DND-41 (cell line): ENCODE data around the gene FRMPD4.

Source experiments
- ATAC-seq: fragments of 200-7000 bp; cut with Tn5 transposase; 3 replicates; pipeline ENCODE4 v1.9.1; 2021; ENCODE audit warnings: low read depth; ENCODE audit not compliant: insufficient read depth
- DNase-seq: peaks from one replicate; pipeline ENCODE4 v3.0.0-alpha.2; 2020
- H2AFZ ChIP-seq: 2 replicates; pipeline ENCODE4 v1.6.0; 2012; ENCODE audit warnings: low read depth, low read length
- H3K27ac ChIP-seq: 2 replicates; pipeline ENCODE4 v1.5.1; 2012; ENCODE audit warnings: low read length, inconsistent platforms
- H3K27me3 ChIP-seq: fragments of 200-600 bp; sonication (generic); 2 replicates; pipeline ENCODE4 v1.6.0; 2012; ENCODE audit warnings: low read length, mild to moderate bottlenecking, inconsistent platforms; ENCODE audit not compliant: insufficient read depth, poor library complexity
- H3K36me3 ChIP-seq: 2 replicates; pipeline ENCODE4 v1.5.1; 2012; ENCODE audit warnings: low read length, inconsistent platforms; ENCODE audit not compliant: insufficient read depth
- H3K4me1 ChIP-seq: 2 replicates; pipeline ENCODE4 v1.5.1; 2012; ENCODE audit warnings: mild to moderate bottlenecking, low read length; ENCODE audit not compliant: insufficient read depth
- H3K4me2 ChIP-seq: 2 replicates; pipeline ENCODE4 v1.6.0; 2012; ENCODE audit warnings: mild to moderate bottlenecking, moderate library complexity, low read length, inconsistent platforms; ENCODE audit not compliant: insufficient read depth
- H3K4me3 ChIP-seq, 2 experiments: fragments of 200-600 bp in 1 of 2; shearing (Covaris generic) in 1 of 2; 2 replicates each; pipeline ENCODE4 v1.5.1; 2012 to 2016; ENCODE audit warnings: inconsistent platforms in 2 of 2, low read length in 2 of 2, mild to moderate bottlenecking in 2 of 2, low read depth in 1 of 2, moderate library complexity in 1 of 2
- H3K79me2 ChIP-seq: 2 replicates; pipeline ENCODE4 v1.6.0; 2012; ENCODE audit warnings: low read length, inconsistent platforms; ENCODE audit not compliant: insufficient read depth
- H3K9ac ChIP-seq: 2 replicates; pipeline ENCODE4 v1.6.0; 2012; ENCODE audit warnings: low read depth, mild to moderate bottlenecking, inconsistent platforms, low read length, moderate library complexity
- H3K9me3 ChIP-seq: 2 replicates; pipeline ENCODE4 v1.5.1; 2012; ENCODE audit warnings: low read length, moderate library complexity, mild to moderate bottlenecking, inconsistent platforms; ENCODE audit not compliant: insufficient read depth, severe bottlenecking
- H4K20me1 ChIP-seq: 2 replicates; pipeline ENCODE4 v1.6.0; 2012; ENCODE audit warnings: low read length; ENCODE audit not compliant: insufficient read depth
- CTCF ChIP-seq: IDR thresholded peaks from 2 replicates; pipeline ENCODE4 v1.5.1; 2012; ENCODE audit warnings: borderline replicate concordance, low read length, moderate library complexity, mild to moderate bottlenecking; ENCODE audit not compliant: poor library complexity, severe bottlenecking; ENCODE audit errors: extremely low read depth
- EZH2 ChIP-seq: IDR thresholded peaks from 3 replicates; pipeline ENCODE4 v1.6.1; 2012; ENCODE audit warnings: borderline replicate concordance, low read depth, mild to moderate bottlenecking, moderate library complexity, low read length, inconsistent platforms; ENCODE audit not compliant: severe bottlenecking

The FRMPD4 gene

GRCh38 chrX:12339921-12340320 lies 201.6 kb downstream of the FRMPD4 start:
- Histone ChIP-seq H3K9ac (no peak overlapping the region), H3K27ac (no peak overlapping the region), H3K4me1 (no peaks in the 10 kb centered on the region), H3K9me3 (no peaks in the 10 kb centered on the region), H3K36me3 (no peaks in the 10 kb centered on the region), H3K27me3 (no peaks in the 10 kb centered on the region), H4K20me1 (no peaks in the 10 kb centered on the region), H3K4me3 (no peak overlapping the region), H3K79me2 (no peaks in the 10 kb centered on the region), H2AFZ (no peak overlapping the region), H3K4me2 (no peak overlapping the region)
- no peak for TF ChIP-seq EZH2
- no peak for TF ChIP-seq CTCF
- no peak for DNase-seq
- ATAC-seq: no peak

- TF ChIP-seq EZH2 (no peak), CTCF (no peak)
- Histone ChIP-seq H3K4me1 (no peaks in the 10 kb centered on the region), H3K79me2 (no peaks in the 10 kb centered on the region), H4K20me1 (no peaks in the 10 kb centered on the region), H3K9ac (no peak overlapping the region), H3K27ac (no peak overlapping the region), H3K36me3 (no peaks in the 10 kb centered on the region), H3K9me3 (no peaks in the 10 kb centered on the region), H3K27me3 (no peaks in the 10 kb centered on the region), H3K4me2 (no peak overlapping the region), H3K4me3 (no peak overlapping the region), H2AFZ (no peak overlapping the region)
- ATAC-seq: no peak
- no peak for DNase-seq
Measured at GRCh38 chrX:12344954-12345353, 206.7 kb downstream of the FRMPD4 start.

GRCh38 chrX:12349201-12349600 lies 210.9 kb downstream of the FRMPD4 start:
- no peaks in the 10 kb centered on the region for H3K79me2 ChIP-seq
- no peaks in the 10 kb centered on the region for H3K27me3 ChIP-seq
- H3K27ac ChIP-seq: no peak overlapping the region
- no peaks in the 10 kb centered on the region for H3K36me3 ChIP-seq
- no peak overlapping the region for H3K4me2 ChIP-seq
- DNase-seq: no peak
- ATAC-seq: no peak
- H3K9ac ChIP-seq: no peak overlapping the region
- H3K4me1 ChIP-seq: no peaks in the 10 kb centered on the region
- H3K9me3 ChIP-seq: no peaks in the 10 kb centered on the region
- H2AFZ ChIP-seq: no peak overlapping the region
- no peaks in the 10 kb centered on the region for H4K20me1 ChIP-seq
- TF ChIP-seq CTCF: no peak
- no peak for TF ChIP-seq EZH2
- H3K4me3 ChIP-seq: no peak overlapping the region

GRCh38 chrX:12352922-12353321 lies 214.6 kb downstream of the FRMPD4 start:
- ATAC-seq (no peak), DNase-seq (no peak)
- H2AFZ ChIP-seq: no peak overlapping the region
- no peak overlapping the region for H3K9ac ChIP-seq
- no peak overlapping the region for H3K27ac ChIP-seq
- H4K20me1 ChIP-seq: no peaks in the 10 kb centered on the region
- no peaks in the 10 kb centered on the region for H3K9me3 ChIP-seq
- no peaks in the 10 kb centered on the region for H3K27me3 ChIP-seq
- H3K36me3 ChIP-seq: no peaks in the 10 kb centered on the region
- no peak overlapping the region for H3K4me2 ChIP-seq
- H3K79me2 ChIP-seq: no peaks in the 10 kb centered on the region
- no peak overlapping the region for H3K4me3 ChIP-seq
- H3K4me1 ChIP-seq: no peaks in the 10 kb centered on the region
- TF ChIP-seq CTCF (no peak), EZH2 (no peak)
